ENCODE data around the gene RAPGEF6.
"Not testable (repeated sequence)": the region's sequence is repeated elsewhere in the genome, so short reads cannot be mapped to it uniquely, and the experiment has no call there.

The RAPGEF6 gene

GRCh38 chr5:131607903-131608540, 27.0 kb downstream of the RAPGEF6 start:
- no peak for DNase-seq

DNA sequence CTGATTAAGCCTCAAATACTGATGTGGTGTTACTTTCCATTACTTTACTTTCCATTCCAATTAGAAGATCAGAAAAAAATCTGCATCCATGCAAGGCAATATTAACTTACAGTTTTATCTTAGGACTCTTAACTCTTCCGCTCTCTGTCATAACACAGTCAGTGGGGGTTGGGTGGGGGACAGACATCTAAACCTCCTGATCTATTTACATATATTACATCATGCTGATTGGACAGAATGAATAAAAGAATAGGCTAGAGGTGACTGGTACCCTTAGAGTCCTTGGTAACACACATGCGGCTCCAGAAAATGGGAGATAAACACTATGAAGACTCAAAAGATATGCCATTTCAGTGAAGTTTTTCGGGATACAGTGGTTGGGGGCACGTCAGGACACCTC, 27.6 kb downstream of the RAPGEF6 start:
- no peak for DNase-seq

DNA sequence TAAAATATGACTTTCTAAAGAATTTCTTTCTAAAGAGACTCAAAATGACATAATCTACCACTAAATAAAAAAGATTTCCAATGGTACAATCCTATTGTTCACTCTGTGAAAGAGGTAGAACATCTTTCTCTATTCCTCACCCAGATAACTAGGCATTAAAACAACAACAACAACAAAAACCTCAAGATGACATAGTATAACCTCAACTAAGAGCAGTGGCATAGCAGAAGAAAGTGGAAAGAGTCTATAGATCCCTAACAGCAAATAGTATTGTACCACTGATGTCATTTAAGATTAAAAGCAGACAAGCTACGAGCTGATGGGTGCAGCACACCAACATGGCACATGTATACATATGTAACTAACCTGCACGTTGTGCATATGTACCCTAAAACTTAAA, 29.9 kb downstream of the RAPGEF6 start:
- no peak for DNase-seq

- no peak for DNase-seq
These were observed 39.7 kb downstream of the RAPGEF6 start for GRCh38 chr5:131595088-131596033.

DNA sequence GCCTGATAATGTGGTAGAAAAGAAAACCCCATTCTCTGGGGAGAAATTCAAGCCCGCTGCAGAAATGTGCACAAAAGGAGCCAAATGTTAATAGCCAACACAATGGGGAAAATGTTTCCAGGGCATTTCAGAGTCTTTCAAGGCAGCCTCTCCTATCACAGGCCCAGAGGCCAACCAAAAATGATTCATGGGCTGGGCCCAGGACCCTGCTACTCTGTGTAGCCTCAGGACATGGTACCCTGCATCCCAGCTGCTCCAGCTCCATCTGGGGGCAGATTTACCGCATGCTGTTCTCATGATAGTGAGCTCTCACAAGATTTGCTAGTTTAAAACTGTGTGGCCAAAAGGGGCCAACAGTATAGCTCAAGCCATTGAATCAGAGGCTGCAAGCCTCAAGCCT, 41.1 kb downstream of the RAPGEF6 start:
- DNase-seq = no peak

- DNase-seq = not testable (repeated sequence)
These were observed 41.6 kb downstream of the RAPGEF6 start for GRCh38 chr5:131593436-131593835.

GRCh38 chr5:131589510-131590348, 45.3 kb downstream of the RAPGEF6 start:
- DNase-seq = no peak

DNA sequence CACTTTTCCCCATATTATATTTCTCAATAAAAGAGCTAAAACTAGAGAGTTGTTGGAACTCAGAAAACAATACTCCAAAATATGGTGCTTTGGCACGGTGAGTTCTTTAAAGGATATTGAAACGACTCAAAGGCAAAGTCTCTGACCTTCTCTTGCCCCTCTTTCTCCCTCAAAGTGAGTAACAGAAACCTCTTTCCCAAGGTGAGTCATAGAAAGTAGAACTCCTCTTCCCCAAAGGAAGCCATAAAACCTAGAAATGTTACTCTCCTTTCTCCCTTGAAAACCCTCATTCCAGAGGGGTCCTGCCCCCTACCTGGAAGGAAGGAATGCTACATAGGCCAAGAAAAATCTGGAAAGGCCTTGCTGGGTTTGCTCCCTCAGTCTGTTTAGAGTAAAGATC, 47.5 kb downstream of the RAPGEF6 start:
- DNase-seq = no peak

DNA sequence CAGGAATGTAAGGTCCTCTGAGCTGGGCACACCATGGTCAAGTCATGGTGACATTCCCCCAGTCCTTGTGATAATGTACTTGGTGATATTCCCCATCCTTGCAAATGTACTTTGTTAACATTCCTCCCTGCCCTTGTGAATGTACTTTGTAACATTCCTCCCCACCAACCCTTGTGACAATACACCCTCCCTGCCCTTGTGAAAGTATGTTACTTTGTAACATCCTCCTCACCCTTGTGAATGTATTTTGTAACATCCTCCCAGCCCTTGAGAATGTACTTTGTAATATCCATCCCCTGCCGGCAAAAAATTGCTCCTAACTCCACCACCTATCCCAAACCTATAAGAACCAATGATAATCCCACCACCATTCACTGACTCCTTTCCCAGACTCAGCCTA, 53.3 kb downstream of the RAPGEF6 start:
- no peak for DNase-seq

- no peak for DNase-seq
These were observed 54.9 kb downstream of the RAPGEF6 start for GRCh38 chr5:131579917-131580671.

DNA sequence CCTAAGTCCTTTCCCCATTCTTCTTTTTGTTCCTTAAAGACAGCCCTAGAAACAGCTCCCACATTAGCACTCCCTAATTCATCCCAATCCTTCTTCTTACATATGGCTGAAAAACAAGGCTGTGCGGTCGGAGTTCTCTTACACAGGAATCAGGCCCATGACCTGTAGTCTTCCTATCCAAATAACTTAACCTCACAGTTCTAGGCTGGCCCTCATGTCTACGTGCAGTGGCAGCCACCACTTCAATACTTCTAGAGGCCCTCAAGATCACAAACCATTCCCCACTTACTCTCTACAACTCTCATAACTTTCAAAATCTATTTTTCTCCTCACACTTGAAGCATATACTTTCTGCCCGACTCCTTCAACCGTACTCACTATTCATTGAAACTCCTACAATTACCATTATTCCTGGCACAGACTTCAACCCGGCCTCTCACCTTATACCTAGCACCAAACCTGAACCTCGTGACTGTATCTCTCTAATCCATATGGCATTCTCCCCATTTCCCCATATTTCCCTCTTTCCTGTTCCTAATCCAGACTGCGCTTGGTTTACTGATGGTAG, 59.3 kb downstream of the RAPGEF6 start:
- DNase-seq = no peak

GRCh38 chr5:131571669-131572168, 63.3 kb downstream of the RAPGEF6 start:
- DNase-seq = no peak

GRCh38 chr5:131570757-131571156, 64.3 kb downstream of the RAPGEF6 start:
- DNase-seq = no peak

GRCh38 chr5:131564229-131564652, 70.8 kb downstream of the RAPGEF6 start:
- no peak for DNase-seq

DNA sequence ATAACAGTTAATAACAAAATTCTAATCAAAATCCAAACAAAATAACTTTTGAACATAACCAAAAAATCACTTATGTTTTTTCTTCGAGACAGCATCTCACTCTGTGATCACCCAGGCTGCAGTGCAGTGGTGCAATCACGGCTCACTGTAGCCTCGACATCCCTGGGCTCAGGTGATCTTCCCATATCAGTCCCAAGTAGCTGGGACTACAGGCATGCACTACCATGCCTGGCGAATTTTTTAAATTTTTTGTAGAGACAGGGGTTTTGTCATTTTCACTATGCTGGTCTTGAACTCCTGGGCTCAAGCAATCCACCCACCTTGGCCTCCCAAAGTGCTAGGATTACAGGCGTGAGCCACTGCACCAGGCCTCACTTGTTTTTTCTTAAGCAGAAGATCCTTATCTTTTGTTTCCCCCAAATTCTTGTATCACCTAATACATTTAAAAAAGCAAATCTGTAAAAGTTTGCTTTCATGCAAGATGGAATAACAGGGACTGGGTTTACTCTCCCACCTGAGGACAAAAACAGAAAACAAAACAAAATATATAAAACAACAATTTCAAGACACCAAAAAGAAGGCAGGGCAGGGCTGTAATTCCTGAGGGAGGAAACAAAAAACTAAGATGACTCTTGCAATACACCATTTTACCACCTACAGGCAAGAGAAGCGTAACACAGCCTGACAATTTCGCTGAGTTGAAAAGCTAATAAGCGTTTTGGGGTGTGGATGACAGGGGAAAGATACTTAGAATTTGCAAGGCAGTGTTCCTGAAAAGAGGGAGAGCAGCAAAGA, 71.4 kb downstream of the RAPGEF6 start:
- no peak for DNase-seq

DNA sequence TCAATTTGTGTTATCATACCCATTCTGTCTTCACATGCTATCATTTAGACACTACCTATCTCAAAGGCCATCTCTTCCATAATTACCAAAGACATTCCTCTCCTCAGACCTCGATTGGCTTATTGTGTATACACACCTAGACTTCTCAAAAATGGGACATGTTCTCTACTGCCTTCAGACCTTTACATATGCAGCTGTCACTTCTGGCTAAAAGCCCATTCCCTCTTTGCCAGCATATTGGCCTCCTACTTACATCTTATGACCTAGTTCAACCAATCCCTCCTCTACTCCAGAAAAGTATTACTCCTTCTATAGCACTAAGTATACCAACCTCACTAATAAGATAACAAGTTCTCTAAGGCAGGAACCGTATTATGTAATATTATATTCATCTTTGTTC, 84.4 kb downstream of the RAPGEF6 start:
- peak; percentile 60 for DNase-seq

DNA sequence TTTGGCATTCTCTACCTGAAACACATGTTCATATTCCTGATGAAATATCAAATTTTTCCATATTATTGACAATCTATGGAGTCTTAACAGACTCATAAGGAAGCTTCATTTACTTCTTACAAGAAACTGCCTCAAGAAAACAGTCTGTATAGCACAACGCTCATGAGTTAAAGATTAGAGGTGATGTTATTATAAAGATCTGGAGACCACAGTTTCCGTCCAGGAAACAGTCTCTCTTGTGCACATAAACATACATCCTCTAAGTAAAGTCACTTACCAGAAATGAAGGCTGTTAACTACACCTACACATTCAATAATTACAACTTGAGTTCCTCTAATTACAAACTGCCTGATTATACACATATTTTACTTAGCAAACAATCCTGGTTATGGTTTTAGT, 86.9 kb downstream of the RAPGEF6 start:
- DNase-seq = no peak

- no peak for DNase-seq
These were observed 89.2 kb downstream of the RAPGEF6 start for GRCh38 chr5:131545845-131546244.

DNA sequence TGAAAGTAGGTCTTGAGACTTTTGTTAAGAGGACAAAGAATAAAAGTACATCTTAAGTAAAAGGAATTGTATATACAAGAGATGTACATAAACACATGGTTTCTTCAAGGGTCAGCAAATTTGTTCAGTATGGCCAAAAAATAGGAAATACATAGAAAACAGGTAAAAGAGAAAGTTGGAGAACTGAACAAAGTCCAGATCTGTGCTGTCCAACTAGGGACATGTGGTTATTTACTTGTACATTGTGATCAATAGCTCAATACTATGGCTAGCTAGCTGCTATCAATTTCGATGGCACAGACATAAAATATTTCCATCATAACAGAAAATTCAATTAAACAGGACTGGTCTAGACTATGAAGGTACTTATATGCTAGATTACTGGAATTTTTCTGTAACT, 92.3 kb downstream of the RAPGEF6 start:
- DNase-seq = no peak

- DNase-seq = no peak
These were observed 93.3 kb downstream of the RAPGEF6 start for GRCh38 chr5:131541762-131542161.

GRCh38 chr5:131541071-131541470, 94.0 kb downstream of the RAPGEF6 start:
- no peak for DNase-seq
